Activated CD4-positive, alpha-beta T cell treated with anti-CD3 and anti-CD28 coated beads, Interleukin-2, Interleukin-6, amounts not matched to agents 100 ng/mL and 50 ng/mL, durations not matched to agents 16 hours and 8 hours (primary cell): ENCODE results near the gene MAP1LC3A.

Experiments
- DNase-seq: peaks from one replicate; pipeline ENCODE4 v3.0.0-alpha.2; 2020

Gene MAP1LC3A

DNA sequence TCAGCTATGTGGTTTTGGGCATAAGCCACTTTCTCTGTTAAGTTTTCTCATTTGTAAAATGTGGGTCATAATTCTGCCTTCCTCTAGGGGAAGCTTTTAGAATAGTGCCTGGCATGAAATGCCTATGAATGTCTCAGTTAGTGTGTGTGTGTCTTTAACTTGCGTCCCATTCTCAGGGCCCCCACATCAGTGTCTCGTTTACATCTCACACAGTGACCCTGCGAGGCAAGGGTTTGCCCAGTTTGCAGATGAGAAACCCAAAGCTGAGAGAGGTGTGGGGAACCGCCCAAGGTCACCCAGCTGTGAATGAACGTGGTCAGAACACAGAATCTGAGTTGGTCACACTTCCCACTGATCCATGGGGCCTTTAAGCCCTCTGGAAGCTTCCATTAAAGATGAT is 28.2 kb upstream of the MAP1LC3A start:
- DNase-seq, result no peak

DNA sequence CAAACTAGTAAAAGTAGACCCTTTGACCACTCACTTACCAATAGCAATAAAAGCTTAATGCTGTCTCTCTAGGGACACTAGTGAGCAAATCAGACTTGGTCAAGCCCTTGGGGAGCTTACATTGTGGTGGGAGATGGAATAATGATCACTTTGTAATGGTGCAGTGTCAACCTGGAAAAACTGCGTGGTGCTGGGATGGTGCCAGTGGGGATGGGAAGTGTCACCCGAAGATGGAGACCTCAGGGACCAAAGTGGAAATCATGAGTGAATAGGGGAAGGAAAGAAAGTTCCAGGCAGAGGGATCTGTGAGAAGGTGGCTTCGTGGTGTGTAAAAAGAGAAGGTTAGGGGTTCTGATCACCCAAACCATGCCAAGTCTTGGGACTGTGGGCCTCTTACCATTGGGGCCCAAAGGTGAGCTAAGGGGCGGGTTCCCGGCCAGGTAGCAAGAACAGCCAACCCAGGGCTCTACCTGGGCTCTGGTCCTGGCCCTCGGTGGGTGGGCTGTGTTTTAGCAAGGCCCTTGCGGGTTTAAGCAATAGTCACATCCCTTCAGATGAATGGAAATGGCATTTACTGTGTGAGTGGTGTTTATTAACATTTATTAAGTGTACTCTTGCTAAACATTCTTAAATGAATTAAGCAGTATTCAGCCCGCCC is 26.8 kb upstream of the MAP1LC3A start:
- no peak for DNase-seq

DNA sequence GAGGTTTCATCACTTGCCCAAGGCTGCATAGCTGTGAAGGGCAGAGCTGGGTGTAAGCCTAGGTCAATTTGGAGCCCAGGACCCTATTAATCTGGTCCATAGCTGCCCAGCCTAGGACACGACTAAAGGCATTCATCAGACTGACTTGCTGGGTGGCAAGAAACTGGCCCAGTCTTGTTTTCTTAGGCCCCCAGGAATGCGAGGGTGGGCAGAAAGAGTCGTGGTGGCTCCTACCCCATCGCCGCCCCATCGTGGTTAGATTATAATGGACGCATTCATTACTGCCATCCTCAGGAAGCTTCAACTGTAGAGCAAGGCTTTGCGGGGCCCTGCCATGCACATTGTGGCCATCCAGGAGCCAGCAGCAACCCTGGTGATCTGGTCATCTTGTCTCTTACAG is 26.2 kb upstream of the MAP1LC3A start:
- DNase-seq, result no peak

DNA sequence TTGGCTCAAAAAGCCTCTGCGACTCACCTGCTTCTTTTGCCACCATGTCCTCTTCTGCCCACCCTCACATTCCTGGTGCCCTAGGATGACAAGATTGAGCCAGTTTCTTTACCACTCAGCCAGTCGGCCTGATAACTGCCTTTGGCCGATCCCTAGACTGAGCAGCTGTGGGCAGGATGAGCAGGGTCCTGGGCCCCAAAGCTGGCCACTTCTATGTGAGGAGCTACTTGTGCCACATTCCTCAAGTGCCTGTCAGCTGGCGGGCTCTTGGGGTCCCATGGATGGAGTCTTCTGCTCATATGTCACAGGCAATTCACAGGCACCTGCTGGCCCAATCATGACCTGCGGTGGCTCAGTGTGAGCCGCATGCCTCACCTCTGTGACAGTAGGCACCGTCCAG is 25.8 kb upstream of the MAP1LC3A start:
- no peak for DNase-seq

DNA sequence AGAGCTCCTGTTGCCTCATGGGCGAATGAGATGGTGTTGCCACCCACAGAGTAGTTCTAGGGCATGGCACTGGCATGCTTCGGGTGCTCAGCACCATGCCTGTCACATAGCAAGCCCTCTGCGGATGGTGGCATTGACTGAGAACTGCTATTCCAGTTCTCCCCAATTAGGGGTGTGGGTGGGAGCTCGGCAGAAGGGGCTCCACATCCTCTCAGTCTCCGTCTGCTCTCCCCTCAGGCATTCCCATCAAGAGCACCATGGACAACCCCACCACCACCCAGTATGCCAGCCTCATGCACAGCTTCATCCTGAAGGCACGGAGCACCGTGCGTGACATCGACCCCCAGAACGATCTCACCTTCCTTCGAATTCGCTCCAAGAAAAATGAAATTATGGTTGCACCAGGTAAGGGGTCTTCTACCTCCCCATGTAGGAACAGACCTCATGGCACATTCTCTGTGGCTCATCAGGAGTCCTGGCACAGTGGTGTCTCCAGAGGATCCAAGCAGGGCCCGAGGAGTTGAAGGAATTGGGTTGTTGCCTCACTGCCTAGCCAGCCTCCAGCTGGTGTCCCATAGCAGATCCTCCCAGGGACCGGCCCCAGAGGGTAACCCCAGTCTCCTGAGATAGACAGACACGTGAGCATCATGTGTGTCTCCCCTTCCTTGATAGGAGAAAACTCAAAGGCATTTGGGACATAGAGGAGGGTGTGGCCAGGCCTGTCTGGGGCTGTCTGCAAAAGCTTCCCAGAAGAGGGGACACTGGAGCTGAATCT is 23.9 kb upstream of the MAP1LC3A start:
- no peak for DNase-seq

DNA sequence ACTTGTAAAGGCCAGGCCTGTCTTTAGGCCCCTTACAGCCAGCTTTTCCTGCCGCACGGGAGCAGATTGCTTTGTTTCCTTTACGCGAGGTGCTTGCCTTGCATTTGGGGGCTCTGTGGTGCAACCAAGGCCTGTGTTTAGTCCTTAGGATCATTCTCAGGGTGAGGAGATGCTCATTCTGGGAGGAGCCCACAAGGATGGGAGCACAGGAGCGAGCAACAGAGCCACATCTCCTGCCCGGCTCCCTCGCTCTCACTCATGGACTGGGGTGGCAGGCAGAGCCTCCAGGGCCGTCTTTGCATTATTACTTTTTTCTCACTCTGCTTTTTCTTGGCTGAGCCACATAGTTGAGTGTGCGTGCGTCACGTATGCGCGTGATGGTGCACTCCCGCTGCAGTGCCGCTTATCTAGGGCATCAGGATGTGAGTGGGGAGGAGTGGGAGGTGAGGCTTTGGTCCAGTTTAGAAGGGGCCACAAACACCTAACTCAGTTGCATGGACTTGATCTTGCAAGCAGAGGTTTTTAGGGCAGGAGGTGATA is 23.1 kb upstream of the MAP1LC3A start:
- DNase-seq, result no peak

DNA sequence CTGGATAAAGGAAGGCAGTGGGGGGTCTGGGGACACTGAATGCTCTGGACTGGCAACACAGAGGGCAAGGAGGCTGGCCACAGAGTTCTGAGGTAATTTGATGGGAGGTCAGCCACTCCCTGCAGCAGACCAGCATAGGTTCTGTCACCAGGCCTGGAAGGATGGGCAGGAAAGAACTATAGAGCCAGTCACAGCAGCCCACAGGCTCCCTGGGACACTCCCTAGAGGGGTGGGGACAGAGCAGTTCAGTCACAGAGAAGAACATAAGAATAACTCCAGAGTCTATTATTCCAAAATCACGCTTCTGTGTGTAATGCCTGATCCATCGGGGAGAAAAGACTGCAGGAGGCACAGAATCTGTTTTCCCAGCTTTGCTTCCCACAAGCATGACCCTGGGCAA is 22.7 kb upstream of the MAP1LC3A start:
- DNase-seq, result no peak

DNA sequence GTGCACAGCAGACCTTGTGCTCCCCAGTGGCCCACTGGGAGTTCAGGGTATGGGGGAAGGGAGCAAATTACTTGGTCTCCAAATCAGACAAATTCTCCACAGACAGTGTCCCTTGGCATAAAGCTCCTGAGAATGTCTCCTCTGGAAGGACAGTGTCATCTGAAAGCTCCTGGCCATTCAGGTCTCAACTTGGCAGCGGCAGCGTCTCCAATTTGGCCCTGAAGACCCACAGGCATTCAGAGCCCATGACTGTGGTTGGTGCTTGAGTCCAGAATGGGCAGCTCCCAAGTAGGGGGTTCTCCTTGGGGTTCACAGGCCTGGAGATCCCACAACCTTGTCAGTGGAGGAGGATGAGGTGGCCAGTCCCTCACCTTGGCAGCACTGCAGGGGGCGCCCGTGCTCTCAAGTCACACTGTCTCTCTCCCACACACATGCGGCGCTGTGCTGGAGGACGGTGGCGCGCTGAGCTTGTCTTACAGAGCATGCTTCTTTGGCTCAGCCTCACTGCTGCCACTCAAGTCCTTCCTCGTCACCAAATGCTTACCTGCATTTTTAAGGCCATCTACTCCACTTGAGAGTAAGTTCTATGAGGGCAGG is 21.6 kb upstream of the MAP1LC3A start:
- DNase-seq, result peak; percentile 44

DNA sequence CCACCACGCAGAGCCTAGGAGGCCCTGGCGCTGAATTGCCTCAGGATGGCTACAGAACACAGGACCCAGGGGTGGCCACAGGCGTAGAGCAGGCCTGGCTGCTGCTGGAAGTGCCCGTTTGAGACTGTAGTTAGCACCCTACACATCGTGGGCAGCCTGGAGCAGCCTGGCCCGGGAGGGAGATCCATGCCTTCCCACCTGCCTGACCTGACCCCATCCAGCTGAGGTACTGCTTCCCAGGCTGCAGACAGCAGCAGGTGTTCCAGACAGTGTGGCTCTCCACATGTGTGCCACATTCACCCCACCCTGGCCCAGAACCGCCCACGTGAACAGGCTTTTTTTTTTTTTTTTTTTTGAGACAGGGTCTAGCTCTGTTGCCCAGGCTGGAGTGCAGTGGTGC is 20.9 kb upstream of the MAP1LC3A start:
- no peak for DNase-seq

DNA sequence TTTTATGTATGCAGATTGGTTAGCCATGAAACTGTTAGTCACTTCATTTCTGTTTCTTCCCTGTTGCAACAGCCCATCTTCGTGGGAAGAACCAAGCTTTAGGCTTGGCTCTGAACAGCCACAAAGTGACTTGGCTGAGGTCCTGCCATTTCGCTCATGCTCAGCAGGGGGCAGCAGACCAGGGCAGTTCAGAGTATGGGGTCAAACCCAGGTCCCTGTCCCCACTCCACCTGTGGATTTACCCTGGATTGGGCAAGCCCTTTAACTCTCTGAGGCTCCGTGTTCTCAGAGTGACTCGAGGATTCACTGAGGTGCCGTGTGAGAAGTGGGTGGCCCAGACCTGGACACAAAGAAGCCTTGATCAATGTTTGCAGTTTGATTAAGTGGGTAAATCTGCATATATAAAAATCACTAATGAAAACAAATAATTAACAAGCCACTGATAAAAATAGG is 19.8 kb upstream of the MAP1LC3A start:
- peak; percentile 71 for DNase-seq

DNA sequence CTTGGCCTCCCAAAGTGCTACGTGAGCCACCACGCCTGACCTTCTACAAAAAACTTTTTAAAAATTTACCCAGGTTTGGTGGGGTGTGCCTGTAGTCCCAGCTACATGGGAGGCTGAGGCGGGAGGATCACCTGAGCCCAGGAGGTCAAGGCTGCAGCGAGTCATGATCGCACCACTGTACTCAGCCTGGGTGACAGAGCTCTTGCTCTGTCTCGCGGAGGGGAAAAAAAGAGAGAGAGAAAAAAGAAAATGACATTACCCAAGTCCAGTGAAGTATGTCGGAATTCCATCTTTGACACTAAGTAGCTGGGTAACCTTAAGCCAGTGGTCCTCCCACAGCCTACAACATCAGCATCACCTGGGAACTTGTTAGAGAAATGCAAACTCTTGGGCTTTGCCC is 18.8 kb upstream of the MAP1LC3A start:
- no peak for DNase-seq

DNA sequence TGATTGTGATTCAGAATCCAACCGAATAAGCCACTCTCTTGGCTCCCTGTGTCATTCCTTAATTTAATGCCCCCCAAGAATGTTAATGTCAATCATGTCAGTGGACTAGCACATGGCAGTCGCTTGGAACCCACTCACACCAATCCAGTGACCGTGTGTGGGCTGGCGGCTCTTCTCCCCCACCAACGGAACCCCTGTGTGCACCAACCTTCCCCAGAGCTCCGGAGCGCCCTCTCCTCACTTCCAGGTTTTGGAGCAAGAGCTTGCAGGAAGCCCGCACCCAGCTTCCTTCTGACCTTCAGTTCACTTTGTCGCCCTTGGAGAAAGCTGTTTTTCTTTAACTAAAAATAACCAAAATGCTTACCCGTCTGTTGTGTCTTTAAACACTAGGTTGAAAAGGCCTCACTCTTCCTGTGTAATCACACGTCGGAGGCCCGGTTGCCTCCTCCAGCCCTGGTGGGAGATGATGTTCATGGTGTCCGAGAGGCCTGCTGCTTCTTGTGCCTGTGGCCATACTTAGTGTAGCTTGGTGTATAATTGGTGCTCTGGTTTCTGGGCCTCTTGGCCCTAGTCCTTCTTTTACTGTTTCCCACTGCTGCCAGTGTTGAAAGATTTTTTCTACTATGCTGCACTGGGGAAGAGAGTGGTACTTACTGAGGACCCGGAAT is 17.8 kb upstream of the MAP1LC3A start:
- no peak for DNase-seq

DNA sequence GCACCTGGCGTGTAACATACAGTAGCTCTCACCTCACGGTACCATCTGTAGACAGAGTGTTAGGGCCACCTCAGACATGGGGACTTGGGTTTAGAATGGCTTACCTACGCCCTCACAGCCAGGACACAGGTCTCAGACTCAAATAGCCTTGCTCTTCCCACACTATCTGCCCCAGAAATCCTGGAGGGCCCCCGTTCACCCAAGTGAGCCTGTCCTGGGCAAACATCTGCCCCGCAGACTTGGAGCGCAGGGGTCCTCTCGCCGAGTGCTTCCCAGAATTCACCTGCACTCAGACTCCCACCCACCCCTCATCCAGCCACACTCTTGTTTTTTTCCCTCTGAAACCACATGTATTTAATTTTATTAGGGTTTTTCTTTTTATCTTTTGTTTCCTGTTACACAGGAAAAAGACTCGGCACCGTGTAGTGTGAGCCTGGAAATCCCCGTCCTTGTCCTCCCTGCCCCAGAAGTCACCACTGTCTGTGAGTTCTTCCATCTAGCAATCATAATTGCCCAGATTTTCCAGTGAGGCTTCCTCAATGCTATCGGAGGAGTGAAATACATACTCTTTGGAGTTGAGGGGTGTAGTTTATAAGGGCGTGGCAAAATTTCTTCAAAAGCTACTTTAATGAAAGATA is 17.1 kb upstream of the MAP1LC3A start:
- DNase-seq, result peak; percentile 30

DNA sequence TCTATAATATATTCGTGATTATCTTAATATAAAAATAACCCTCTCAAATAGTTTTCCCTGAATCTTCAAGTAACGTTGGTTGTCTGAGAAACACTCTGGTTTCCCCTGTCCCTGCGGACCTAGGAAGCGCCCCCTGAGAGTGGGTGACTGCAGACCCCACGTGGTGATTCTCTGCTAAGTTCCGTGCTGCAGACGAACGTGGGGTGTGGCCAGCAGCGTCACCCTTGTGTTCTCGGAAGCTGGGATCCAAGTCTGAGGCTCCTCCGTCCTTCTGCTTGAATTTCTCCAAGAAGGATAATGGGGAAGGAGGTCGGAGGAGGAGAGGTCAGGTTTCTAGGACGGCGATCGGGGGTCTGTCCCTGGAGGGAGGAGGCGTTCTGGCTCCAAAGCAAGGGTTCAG is 16.6 kb upstream of the MAP1LC3A start:
- no peak for DNase-seq

DNA sequence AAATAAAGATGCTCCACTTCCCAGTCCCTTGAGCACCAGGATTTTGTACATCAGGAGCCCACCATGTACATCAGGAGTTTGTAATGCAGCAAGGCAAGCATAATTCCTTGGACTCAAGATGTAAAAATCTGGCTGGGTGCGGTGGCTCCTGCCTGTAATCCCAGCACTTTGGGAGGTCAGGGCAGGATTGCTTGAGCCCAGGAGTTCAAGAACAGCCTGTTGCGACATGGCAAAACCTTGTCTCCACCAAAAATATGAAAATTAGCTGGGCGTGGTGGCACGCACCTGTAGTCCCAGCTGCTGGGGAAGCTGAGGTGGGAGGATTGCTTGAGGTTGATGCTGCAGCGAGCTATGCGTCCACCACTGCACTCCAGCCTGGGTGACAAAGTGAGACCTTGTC is 16.1 kb upstream of the MAP1LC3A start:
- no peak for DNase-seq

DNA sequence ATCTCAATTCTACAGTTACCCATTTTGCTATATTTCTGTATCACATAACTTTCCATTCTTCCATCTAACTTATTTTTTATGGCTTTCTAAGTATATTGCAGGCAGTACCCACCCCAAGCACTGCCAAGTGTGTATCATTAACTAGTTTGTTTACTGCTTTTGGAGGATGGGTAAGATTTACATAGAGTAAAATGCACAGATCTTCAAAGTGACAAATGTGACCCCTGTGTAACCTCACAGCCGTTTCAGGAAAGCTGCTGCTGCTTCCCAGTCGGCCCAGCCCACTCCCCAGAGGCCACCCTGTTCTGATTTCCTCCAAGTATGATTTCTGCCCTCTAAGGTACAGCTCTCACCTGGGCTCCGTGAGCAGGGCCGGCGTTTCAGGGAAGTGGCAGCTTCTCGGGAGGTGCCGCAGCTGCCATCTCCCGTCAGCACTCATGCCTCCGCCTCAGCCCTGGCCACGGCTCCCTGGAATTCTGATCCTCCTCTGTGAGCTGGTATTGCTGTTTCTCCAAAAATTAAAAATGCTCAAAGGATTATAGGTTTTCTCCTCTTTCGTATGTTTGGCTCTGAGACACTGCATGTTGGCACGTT is 15.0 kb upstream of the MAP1LC3A start:
- no peak for DNase-seq

DNA sequence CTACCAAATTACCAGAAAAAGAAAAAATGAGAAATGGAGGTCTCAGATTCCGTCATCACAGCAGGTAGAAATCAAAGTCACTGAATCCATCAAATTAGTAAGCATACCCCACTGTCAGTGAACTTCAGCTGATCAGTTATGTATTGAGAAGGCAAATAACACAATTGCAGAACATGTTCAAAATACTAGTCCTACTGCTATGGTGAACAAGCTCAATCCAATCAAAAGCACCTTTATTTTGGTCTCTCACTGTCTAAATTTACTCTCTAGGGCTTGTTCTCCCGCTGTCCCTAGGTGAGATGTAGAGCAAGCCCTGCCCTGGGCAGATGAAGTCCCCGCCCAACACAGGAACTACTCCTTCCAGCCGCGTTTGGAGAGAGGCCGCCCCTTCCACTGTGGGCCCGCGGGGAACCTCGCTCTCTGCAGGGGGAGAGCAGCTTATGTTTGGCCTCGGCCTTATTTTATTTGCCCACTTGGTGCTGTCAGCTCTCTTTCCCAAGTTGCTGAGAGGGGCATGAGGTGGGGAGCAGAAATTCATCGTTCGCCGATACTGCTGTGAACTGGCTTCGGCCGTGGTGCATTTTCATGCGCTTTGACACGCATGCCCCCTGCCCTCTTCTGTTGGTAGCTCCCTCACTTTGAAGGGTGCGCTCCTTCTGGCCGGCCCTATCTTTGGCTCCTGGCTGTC is 14.3 kb upstream of the MAP1LC3A start:
- peak; percentile 19 for DNase-seq

DNA sequence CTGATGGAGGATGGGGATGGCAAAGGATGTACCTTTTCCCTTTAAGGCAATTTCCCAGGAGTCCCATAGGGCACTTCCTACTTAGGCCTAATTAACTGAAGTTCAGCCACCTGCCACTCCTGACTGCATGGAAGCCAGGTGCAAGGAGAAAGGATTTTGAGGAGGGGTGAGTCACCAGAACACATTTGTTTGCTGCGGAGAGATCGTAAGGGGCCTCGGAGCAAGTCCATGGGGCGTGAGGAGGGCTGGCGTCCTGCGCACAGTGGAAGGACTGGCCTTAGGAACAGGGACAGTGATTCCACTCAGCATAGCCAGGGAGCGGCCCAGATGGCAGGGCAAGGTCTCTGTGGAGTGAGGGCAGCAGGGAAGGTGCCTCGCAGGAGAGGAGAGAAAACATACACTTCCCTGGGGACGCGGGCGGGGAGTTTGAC is 11.8 kb upstream of the MAP1LC3A start:
- DNase-seq, result no peak

DNA sequence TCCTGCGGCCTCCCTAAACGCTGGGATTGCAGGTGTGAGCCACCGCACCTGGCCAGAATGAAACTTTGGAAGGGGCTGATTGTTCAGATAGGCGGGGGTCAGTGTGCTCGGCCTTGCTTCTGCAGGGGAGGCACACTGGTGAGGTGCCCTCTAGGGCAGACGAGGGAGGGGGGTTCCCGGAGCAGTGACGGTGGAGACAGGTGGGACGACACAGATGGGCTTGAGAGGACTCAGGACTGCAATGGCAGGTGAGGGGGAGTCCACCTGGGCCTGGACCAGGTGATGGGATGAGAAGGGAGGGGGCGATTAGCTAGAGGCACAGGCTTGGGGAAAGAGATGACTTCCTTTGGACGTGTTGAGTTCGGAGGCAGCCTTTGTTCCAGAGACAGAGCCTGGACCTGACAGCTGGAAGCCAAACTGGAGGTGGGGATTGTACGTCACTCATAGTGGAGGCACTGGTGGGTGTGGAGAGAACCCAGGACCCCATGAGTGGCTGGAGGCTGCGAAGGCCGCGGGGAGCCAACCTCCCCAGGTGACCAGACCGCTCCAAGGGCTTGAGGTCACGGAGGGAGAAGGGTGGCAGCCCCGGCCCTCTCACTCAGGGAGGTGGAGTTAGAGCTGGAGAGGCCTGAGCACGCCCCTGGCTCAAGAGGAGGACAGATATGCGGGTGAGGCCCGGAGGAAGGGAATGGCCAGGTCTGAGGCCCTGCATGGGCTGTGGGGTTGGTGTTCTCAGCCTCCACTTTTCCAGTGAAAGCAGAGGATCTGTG is 10.5 kb upstream of the MAP1LC3A start:
- DNase-seq, result no peak

DNA sequence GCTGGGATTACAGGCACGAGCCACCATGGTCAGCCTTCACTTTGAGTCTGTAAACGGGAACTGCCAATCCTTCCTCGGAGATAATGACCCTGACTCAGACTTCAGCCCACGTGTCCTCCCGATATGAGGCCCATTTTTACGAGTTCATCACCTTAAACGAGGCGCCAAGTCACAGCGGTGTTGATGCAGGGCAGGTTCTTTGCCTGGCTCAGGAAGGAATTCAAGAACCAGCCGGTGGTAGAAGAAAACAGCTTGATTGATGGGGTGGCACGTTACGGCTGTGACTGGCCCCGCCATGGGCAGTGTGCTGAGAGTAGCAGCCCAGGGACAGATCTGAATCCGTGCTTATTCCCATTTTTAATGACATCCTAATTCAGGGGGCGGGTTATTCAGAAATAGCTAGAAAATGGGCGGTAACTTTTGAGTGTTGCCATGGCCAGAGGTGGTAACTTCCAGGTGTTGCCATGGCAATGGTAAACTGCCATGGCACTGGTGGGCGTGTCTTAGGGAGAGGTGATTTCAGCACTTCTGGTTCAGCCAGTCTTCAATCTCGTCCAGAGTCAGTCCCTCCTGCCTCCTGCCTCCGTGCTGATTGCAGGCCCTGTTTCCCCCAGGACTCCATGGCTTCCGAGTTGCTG is 9.1 kb upstream of the MAP1LC3A start:
- DNase-seq, result no peak

DNA sequence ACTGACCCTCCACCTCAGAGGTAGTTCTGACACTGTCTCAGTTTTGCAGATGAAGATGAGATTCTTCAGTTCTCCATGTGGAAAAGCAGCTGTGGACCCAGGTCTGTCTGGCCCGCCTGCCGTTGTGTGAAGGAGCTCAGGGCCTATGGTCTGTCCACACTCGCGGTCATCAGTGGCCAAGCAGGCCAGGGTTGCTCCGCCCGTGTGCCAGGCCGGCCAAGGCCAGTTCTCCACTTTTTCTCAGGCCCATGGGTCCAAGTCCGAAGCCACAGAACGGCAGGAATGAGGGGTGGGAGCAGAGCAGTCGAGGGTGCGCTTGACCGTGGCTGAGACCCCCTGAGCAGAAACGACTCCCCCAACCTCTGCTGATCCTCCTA is 8.6 kb upstream of the MAP1LC3A start:
- DNase-seq, result no peak
